ENCODE measurements around the gene PLTP. TPM values are rescaled to one million over a fixed set of nuclear protein-coding genes. Genes with fewer than 3 reads are reported as not detected.

PLTP gene
- total and polyA plus RNA-seq, 2 of the 13 experiments (the other 11 are each of a cell fraction or from before 2014, with no cell fraction given) = 16.9 to 28.6 TPM

DNA sequence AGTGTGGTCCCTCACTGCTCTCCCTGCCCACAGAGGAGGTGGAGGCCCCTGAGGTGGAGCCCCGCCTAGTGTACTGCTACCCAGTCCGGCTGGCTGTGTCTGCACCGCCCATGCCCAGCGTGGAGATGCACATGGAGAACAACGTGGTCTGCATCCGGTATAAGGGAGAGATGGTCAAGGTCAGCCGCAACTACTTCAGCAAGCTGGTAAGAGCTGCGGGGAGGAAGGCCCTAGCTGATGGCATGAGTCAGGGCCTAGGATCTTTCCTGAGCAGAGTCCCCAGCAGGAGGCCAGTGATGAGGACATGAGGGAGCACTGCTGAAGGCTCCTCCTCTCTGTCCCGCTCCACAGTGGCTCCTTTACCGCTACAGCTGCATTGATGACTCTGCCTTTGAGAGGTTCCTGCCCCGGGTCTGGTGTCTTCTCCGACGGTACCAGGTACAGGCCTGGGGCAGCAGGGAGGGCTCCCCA lies 33.8 kb upstream of the PLTP start (continued):
- TF ChIP-seq, protein P1, sequence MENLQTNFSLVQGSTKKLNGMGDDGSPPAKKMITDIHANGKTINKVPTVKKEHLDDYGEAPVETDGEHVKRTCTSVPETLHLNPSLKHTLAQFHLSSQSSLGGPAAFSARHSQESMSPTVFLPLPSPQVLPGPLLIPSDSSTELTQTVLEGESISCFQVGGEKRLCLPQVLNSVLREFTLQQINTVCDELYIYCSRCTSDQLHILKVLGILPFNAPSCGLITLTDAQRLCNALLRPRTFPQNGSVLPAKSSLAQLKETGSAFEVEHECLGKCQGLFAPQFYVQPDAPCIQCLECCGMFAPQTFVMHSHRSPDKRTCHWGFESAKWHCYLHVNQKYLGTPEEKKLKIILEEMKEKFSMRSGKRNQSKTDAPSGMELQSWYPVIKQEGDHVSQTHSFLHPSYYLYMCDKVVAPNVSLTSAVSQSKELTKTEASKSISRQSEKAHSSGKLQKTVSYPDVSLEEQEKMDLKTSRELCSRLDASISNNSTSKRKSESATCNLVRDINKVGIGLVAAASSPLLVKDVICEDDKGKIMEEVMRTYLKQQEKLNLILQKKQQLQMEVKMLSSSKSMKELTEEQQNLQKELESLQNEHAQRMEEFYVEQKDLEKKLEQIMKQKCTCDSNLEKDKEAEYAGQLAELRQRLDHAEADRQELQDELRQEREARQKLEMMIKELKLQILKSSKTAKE (CRISPR knock-in tag; IDR thresholded peaks at IDR 0.05; ENCODE audit: borderline replicate concordance) = peak; percentile 33; the same call in 1 of the 2 replicates
- no peak; the same call in 1 of the 2 replicates for TF ChIP-seq HES4 (CRISPR knock-in tag; IDR thresholded peaks at IDR 0.05; ENCODE audit: borderline replicate concordance)
- TF ChIP-seq ZNF629 (CRISPR knock-in tag; conservative IDR thresholded peaks at IDR 0.05) = no peak
- 0 out of 2 replicates have a peak, but pooled peaks have one; percentile 8 for TF ChIP-seq DPF2 (CRISPR knock-in tag; IDR thresholded peaks at IDR 0.05; ENCODE audit: borderline replicate concordance, low read depth)
- TF ChIP-seq, protein P2, sequence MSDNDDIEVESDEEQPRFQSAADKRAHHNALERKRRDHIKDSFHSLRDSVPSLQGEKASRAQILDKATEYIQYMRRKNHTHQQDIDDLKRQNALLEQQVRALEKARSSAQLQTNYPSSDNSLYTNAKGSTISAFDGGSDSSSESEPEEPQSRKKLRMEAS (IDR thresholded peaks at IDR 0.05) = 0 out of 2 replicates have a peak, but pooled peaks have one; percentile 15
- TF ChIP-seq ZNF547 (CRISPR knock-in tag; IDR thresholded peaks at IDR 0.05) = no peak
- TF ChIP-seq TOE1 (CRISPR knock-in tag; IDR thresholded peaks at IDR 0.05) = no peak
- TF ChIP-seq POLR2A (IDR thresholded peaks at IDR 0.05; ENCODE audit: insufficient read depth in 1 of 2, low read depth in 2 of 2, low read length in 2 of 2) = peak in 1 of 2 experiments; percentile 9; a peak in 1 of 4 replicates
- TF ChIP-seq, protein P3, sequence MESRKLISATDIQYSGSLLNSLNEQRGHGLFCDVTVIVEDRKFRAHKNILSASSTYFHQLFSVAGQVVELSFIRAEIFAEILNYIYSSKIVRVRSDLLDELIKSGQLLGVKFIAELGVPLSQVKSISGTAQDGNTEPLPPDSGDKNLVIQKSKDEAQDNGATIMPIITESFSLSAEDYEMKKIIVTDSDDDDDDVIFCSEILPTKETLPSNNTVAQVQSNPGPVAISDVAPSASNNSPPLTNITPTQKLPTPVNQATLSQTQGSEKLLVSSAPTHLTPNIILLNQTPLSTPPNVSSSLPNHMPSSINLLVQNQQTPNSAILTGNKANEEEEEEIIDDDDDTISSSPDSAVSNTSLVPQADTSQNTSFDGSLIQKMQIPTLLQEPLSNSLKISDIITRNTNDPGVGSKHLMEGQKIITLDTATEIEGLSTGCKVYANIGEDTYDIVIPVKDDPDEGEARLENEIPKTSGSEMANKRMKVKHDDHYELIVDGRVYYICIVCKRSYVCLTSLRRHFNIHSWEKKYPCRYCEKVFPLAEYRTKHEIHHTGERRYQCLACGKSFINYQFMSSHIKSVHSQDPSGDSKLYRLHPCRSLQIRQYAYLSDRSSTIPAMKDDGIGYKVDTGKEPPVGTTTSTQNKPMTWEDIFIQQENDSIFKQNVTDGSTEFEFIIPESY (CRISPR knock-in tag; IDR thresholded peaks at IDR 0.05) = peak; percentile 97
- no peak for TF ChIP-seq JARID2 (CRISPR knock-in tag; IDR thresholded peaks at IDR 0.05; ENCODE audit: insufficient replicate concordance)
- TF ChIP-seq HOXD1 (CRISPR knock-in tag; IDR thresholded peaks at IDR 0.05) = no peak
- no peak for TF ChIP-seq GTF2F1 (IDR thresholded peaks at IDR 0.05; ENCODE audit: low read length)
- TF ChIP-seq, protein P4, sequence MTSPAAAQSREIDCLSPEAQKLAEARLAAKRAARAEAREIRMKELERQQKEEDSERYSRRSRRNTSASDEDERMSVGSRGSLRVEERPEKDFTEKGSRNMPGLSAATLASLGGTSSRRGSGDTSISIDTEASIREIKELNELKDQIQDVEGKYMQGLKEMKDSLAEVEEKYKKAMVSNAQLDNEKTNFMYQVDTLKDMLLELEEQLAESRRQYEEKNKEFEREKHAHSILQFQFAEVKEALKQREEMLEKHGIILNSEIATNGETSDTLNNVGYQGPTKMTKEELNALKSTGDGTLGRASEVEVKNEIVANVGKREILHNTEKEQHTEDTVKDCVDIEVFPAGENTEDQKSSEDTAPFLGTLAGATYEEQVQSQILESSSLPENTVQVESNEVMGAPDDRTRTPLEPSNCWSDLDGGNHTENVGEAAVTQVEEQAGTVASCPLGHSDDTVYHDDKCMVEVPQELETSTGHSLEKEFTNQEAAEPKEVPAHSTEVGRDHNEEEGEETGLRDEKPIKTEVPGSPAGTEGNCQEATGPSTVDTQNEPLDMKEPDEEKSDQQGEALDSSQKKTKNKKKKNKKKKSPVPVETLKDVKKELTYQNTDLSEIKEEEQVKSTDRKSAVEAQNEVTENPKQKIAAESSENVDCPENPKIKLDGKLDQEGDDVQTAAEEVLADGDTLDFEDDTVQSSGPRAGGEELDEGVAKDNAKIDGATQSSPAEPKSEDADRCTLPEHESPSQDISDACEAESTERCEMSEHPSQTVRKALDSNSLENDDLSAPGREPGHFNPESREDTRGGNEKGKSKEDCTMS (CRISPR knock-in tag; conservative IDR thresholded peaks at IDR 0.05) = no peak
- peak in 1 of 2 experiments; percentile 43; a peak in 1 of 4 replicates for TF ChIP-seq EP300 (IDR thresholded peaks at IDR 0.05; ENCODE audit: low read depth in 2 of 2, low read length in 2 of 2)
- no peak for TF ChIP-seq EP300 (CRISPR knock-in tag; IDR thresholded peaks at IDR 0.05; ENCODE audit: borderline replicate concordance)
- TF ChIP-seq, protein P5, sequence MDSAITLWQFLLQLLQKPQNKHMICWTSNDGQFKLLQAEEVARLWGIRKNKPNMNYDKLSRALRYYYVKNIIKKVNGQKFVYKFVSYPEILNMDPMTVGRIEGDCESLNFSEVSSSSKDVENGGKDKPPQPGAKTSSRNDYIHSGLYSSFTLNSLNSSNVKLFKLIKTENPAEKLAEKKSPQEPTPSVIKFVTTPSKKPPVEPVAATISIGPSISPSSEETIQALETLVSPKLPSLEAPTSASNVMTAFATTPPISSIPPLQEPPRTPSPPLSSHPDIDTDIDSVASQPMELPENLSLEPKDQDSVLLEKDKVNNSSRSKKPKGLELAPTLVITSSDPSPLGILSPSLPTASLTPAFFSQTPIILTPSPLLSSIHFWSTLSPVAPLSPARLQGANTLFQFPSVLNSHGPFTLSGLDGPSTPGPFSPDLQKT (CRISPR knock-in tag; IDR thresholded peaks at IDR 0.05; ENCODE audit: borderline replicate concordance) = no peak
- TF ChIP-seq, protein P6, sequence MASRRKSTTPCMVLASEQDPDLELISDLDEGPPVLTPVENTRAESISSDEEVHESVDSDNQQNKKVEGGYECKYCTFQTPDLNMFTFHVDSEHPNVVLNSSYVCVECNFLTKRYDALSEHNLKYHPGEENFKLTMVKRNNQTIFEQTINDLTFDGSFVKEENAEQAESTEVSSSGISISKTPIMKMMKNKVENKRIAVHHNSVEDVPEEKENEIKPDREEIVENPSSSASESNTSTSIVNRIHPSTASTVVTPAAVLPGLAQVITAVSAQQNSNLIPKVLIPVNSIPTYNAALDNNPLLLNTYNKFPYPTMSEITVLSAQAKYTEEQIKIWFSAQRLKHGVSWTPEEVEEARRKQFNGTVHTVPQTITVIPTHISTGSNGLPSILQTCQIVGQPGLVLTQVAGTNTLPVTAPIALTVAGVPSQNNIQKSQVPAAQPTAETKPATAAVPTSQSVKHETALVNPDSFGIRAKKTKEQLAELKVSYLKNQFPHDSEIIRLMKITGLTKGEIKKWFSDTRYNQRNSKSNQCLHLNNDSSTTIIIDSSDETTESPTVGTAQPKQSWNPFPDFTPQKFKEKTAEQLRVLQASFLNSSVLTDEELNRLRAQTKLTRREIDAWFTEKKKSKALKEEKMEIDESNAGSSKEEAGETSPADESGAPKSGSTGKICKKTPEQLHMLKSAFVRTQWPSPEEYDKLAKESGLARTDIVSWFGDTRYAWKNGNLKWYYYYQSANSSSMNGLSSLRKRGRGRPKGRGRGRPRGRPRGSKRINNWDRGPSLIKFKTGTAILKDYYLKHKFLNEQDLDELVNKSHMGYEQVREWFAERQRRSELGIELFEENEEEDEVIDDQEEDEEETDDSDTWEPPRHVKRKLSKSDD (CRISPR knock-in tag; IDR thresholded peaks at IDR 0.05; ENCODE audit: low read depth) = peak; percentile 50; the same call in 1 of the 2 replicates
- TF ChIP-seq RBAK (CRISPR knock-in tag; IDR thresholded peaks at IDR 0.05) = no peak
- peak; percentile 49 for TF ChIP-seq FOSL2 (CRISPR knock-in tag; IDR thresholded peaks at IDR 0.05)

All from HepG2 (cell line).